Parathyroid adenoma (tissue), 2 donors: Measurements from ENCODE around the gene ZNF804A.

Experiments
- H2AFZ ChIP-seq: fragments of 300-600 bp; sonication (generic); one replicate; pipeline ENCODE4 v1.7.0; 2017; ENCODE audit warnings: antibody characterized with exemption, mild to moderate bottlenecking
- H3K27ac ChIP-seq: fragments of 300-600 bp; sonication (generic); one replicate; pipeline ENCODE4 v1.7.0; 2017
- H3K27me3 ChIP-seq: fragments of 300-600 bp; sonication (generic); one replicate; pipeline ENCODE4 v1.7.0; 2017; ENCODE audit warnings: low read length; ENCODE audit not compliant: control insufficient read depth, insufficient read depth
- H3K36me3 ChIP-seq: fragments of 300-600 bp; sonication (generic); one replicate; pipeline ENCODE4 v1.7.0; 2017; ENCODE audit warnings: low read length; ENCODE audit not compliant: control insufficient read depth, insufficient read depth
- H3K4me1 ChIP-seq: fragments of 300-600 bp; sonication (generic); one replicate; pipeline ENCODE4 v1.7.0; 2017; ENCODE audit warnings: control low read depth
- H3K4me2 ChIP-seq: fragments of 300-600 bp; sonication (generic); one replicate; pipeline ENCODE4 v1.7.0; 2017; ENCODE audit warnings: low read length
- H3K4me3 ChIP-seq: fragments of 300-600 bp; sonication (generic); one replicate; pipeline ENCODE4 v1.7.0; 2017; ENCODE audit warnings: low read depth, low read length
- H3K79me2 ChIP-seq: fragments of 300-600 bp; sonication (generic); one replicate; pipeline ENCODE4 v1.7.0; 2017; ENCODE audit warnings: control low read depth
- H3K9ac ChIP-seq: fragments of 300-600 bp; sonication (generic); one replicate; pipeline ENCODE4 v1.7.0; 2017; ENCODE audit warnings: mild to moderate bottlenecking
- H3K9me3 ChIP-seq: fragments of 300-600 bp; sonication (generic); one replicate; pipeline ENCODE4 v1.7.0; 2017; ENCODE audit warnings: low read length; ENCODE audit not compliant: control insufficient read depth
- CTCF ChIP-seq: fragments of 300-600 bp; sonication (generic); IDR thresholded peaks from one replicate; pipeline ENCODE4 v1.7.0; 2017; ENCODE audit warnings: antibody characterized with exemption, mild to moderate bottlenecking
- donor health status: primary hyperparathyroidism.

ZNF804A gene

GRCh38 chr2:184938221-184938985, 340.1 kb downstream of the ZNF804A start:
- Histone ChIP-seq H3K79me2 (no peaks in the 10 kb centered on the region), H3K9ac (no peak overlapping the region), H3K4me3 (no peak overlapping the region), H2AFZ (no peak overlapping the region), H3K4me2 (no peak overlapping the region), H3K36me3 (no peaks in the 10 kb centered on the region), H3K9me3 (no peaks in the 10 kb centered on the region), H3K27ac (no peak overlapping the region), H3K4me1 (no peaks in the 10 kb centered on the region), H3K27me3 (no peaks in the 10 kb centered on the region)
- TF ChIP-seq CTCF = no peak

- no peak overlapping the region for H3K27ac ChIP-seq
- H3K9ac ChIP-seq = no peak overlapping the region
- no peaks in the 10 kb centered on the region for H3K36me3 ChIP-seq
- no peaks in the 10 kb centered on the region for H3K4me1 ChIP-seq
- H3K27me3 ChIP-seq = no peaks in the 10 kb centered on the region
- no peaks in the 10 kb centered on the region for H3K79me2 ChIP-seq
- no peak overlapping the region for H3K4me3 ChIP-seq
- TF ChIP-seq CTCF = no peak
- no peaks in the 10 kb centered on the region for H3K9me3 ChIP-seq
- no peak overlapping the region for H3K4me2 ChIP-seq
- no peak overlapping the region for H2AFZ ChIP-seq
Measured at GRCh38 chr2:184945326-184945725, 347.0 kb downstream of the ZNF804A start.

DNA sequence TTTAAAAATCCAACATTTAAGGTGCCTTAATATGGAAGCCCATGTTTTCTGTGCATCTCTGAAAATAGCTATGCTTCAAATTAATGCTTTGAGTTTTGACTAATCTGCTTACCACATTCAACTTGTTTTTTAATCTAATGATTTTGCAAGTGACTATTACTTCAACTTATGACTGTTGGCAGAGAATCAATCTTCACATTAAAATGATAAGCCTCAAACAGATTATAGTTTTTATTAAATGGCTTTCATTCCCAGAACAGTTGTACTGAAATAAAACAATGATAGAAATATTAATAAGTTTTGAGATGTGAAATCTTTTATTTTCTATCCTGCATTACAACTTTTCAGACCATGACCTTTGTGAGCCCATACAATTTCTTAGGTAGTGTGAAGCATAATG, 347.5 kb downstream of the ZNF804A start:
- H3K27ac ChIP-seq = no peak overlapping the region
- no peaks in the 10 kb centered on the region for H3K79me2 ChIP-seq
- H3K9ac ChIP-seq = no peak overlapping the region
- H3K4me1 ChIP-seq = no peaks in the 10 kb centered on the region
- no peak overlapping the region for H3K4me2 ChIP-seq
- H3K4me3 ChIP-seq = no peak overlapping the region
- H2AFZ ChIP-seq = no peak overlapping the region
- no peaks in the 10 kb centered on the region for H3K36me3 ChIP-seq
- H3K9me3 ChIP-seq = no peaks in the 10 kb centered on the region
- no peak for TF ChIP-seq CTCF
- no peaks in the 10 kb centered on the region for H3K27me3 ChIP-seq

- Histone ChIP-seq H3K27ac (no peak overlapping the region), H2AFZ (no peak overlapping the region), H3K36me3 (no peaks in the 10 kb centered on the region), H3K9me3 (no peaks in the 10 kb centered on the region), H3K4me3 (no peak overlapping the region), H3K4me1 (no peaks in the 10 kb centered on the region), H3K27me3 (no peaks in the 10 kb centered on the region), H3K79me2 (no peaks in the 10 kb centered on the region), H3K4me2 (no peak overlapping the region), H3K9ac (no peak overlapping the region)
- no peak for TF ChIP-seq CTCF
Measured at GRCh38 chr2:184956856-184957255, 358.5 kb downstream of the ZNF804A start.

- Histone ChIP-seq H3K27ac (no peak overlapping the region), H3K9ac (no peak overlapping the region), H3K36me3 (no peaks in the 10 kb centered on the region), H2AFZ (no peak overlapping the region), H3K79me2 (no peaks in the 10 kb centered on the region), H3K9me3 (no peaks in the 10 kb centered on the region), H3K4me2 (no peak overlapping the region), H3K4me1 (no peaks in the 10 kb centered on the region), H3K27me3 (no peaks in the 10 kb centered on the region), H3K4me3 (no peak overlapping the region)
- TF ChIP-seq CTCF = no peak
Measured at GRCh38 chr2:184971546-184972068, 373.3 kb downstream of the ZNF804A start.
